COLO829 (cell line): ENCODE measurements around the gene KRTAP9-7.

ENCODE experiments used
- DNase-seq: peaks from one replicate; pipeline ENCODE4 v3.0.0; 2012; ENCODE audit warnings: low spot score

The KRTAP9-7 gene

GRCh38 chr17:41271858-41272257, 3.6 kb upstream of the KRTAP9-7 start:
- DNase-seq: no peak

- no peak for DNase-seq
Measured at GRCh38 chr17:41278176-41278955, 2.9 kb downstream of the KRTAP9-7 start.

- no peak for DNase-seq
Measured at GRCh38 chr17:41284043-41284442, 8.5 kb downstream of the KRTAP9-7 start.

DNA sequence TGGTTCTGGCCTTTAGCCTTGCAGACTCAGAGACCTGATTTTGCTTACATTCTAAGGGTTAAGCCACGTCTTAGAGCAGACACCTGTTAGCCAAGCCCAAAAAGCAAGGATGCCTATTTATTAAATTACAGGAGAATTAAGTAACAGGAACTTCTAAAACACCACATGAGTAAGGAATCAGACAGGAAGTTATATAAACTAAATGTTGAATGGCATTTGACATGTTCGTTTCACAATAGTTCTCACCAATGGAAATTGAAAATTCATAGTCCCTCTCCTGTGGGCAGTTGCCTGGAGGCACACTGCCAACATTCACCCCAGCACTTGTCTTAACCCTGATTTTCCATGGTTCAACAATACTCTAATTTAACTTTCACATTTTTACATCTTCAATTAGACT, 9.0 kb downstream of the KRTAP9-7 start:
- DNase-seq: no peak

DNA sequence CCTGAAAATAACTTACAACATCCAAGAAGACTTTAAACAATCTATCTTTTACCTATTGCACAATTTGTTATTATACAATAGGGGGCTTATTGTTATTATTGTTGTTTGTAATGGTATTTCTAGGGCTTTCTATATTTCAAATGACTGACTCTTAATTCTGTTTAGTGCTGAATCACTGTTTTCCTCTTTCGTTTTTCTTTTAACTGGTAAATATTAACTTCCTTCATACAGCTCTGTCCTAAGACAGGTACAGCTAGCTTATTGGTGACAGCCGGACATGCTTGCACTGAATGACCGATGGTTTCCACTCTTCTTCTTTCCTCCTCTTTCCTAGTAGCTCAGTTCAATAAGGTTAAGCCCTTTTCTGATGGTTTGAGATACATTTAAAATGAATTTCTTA, 11.6 kb downstream of the KRTAP9-7 start:
- no peak for DNase-seq

- DNase-seq: no peak
Measured at GRCh38 chr17:41294016-41294415, 18.5 kb downstream of the KRTAP9-7 start.

- DNase-seq: no peak
Measured at GRCh38 chr17:41296846-41297245, 21.3 kb downstream of the KRTAP9-7 start.

DNA sequence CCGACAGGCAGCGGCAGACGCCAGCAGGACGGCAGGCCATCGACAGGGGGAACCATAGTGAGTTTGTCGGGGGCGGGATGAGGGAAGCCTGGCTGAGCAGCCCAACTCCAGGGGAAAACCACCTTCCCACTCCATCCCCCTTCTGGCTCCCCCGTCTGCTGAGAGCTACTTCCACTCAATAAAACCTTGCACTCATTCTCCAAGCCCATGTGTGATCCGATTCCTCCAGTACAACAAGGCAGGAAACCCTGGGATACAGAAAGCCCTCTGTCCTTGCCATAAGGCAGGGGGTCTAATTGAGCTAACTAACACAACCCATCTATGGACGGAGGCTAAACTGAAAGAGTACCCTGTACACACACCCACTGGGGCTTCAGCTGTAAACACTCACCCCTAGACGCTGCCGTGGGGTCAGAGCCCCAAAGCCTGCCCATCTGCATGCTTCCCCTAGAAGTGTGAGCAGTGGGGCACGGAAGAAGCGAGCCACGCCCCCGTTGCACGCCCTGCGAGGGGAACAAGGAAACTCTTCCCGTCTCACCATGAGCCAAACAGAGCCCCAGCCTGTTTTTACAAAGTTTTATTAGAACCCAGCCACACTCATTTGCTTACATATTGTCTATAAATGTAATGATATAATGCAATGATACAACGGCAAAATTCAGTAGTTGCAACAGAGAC, 23.1 kb downstream of the KRTAP9-7 start:
- DNase-seq: no peak

DNA sequence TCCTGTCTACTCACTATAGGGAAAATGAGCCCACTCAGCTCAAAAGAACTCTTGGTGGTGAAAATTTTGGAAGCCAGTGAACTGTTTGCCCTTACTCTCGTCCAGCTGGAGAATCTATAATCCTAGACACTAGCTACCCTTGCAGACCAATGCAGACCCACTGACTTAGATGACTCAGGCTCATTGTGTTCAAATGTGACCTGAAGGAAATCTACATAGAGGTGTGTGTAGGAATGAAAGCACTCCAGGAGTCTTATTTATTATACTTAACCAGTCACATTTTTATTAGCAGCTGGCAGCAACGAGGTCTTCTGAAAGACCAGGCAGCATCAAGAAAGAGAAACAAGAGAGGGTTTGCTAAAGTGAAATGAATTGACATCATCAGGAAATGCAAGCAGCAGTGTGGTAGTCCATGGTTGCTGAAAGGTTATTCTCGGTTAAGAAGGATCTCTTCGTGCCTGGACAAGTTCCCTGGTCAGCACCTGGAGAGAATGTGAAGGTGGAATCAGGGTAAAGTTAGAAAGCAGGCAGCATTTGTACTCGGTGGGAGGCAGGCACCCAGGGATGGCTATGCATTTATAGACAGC, 25.8 kb downstream of the KRTAP9-7 start:
- DNase-seq: no peak

DNA sequence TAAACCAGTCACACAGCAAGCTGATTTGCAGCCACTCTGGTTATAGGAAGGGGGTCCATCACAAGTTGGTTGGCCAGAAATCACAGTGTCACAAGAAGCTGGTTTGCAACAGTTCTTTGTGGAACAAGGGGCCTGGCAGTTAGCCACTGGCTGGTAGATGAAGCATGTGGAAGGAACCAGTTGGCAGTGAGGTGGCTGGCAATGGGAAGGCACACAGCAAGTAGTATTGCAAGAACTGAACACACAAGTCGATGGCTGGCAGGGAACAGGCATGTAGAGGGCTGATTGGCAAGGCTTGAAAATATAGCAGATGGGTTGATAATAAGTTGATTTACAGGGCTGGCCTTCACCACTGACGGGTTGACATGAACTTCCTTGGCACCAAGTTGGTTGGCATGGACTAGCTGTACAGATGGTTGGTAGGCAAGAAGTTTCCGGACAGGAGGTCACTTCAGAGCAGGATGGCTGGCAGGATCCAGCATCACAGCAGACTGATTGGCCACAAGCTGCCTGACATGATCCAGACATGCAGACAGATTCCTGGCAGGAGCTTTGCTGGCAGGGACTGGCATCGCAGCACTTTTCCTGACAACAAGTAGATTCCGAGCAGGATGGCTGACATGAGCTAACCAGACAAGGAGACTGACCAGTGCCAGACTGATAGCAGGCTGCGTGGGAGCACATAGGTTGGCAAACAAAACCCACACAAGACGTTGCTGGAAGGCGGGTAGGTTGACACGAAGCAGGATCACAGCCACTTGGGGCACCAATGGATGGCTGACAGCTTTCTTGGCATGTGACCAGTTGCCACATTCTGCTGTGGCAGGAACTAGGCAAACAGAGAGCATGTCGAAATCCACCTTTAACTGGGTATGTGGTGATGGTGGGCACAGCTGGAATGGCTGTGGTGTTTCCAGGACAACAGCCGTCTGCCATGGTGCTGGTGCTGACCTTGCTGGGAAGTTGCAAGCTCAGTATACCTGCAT, 26.7 kb downstream of the KRTAP9-7 start, which contains the start of gene KRTAP29-1:
Gene KRTAP29-1, minus strand, starts transcription at position 936 of the 986 bp plus-strand sequence. Its CDS starts 0 bp downstream, at position 936.
- no peak for DNase-seq

DNA sequence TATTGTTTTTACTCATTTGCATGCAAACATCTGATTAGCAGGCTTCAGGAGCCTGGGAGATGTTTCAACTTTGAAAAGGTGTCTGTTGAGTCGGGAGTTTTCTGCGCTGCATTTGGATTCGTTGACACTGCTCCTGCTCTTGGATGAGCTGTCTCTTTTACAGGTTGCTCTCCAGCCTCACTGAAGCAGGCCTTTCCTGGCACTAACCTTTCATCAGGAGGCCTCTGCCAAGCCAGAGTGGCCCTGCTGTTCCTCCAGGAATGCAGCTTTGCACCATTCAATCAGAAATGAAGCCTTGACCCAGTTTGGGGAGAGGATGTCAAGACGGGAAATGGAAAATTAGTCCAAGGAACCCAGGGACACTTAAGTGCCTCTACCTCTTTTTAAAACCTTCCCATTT, 27.5 kb downstream of the KRTAP9-7 start:
- no peak for DNase-seq

- DNase-seq: no peak
Measured at GRCh38 chr17:41304091-41304490, 28.6 kb downstream of the KRTAP9-7 start.

GRCh38 chr17:41307647-41308046, 32.1 kb downstream of the KRTAP9-7 start:
- DNase-seq: no peak

- no peak for DNase-seq
Measured at GRCh38 chr17:41308251-41308917, 32.9 kb downstream of the KRTAP9-7 start.

DNA sequence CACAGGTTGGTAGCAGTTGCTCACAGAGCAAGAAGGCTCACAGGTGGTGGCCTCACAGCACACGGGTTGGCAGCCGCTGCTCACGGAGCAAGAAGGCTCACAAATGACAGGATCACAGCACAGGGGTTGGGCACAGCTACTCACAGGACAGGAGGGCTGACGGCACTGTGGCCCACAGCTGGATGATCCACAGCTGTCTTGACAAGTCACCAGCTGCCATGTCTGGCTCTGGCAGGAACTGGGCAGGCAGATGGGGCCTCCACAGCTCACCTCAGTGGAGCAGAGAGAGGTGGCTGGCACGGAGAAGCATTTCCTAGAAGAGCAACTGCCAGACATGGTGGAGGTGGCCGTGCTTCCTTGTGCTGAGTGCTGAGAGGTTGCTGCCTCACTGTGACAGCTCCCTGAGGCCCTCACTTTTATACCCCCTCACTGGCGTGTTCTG, 33.4 kb downstream of the KRTAP9-7 start, which contains the start of gene KRTAP16-1:
Gene KRTAP16-1, minus strand, starts transcription at position 392 of the 442 bp plus-strand sequence. Its CDS starts 56 bp downstream, at position 336.
- DNase-seq: no peak

- no peak for DNase-seq
Measured at GRCh38 chr17:41311111-41311510, 35.6 kb downstream of the KRTAP9-7 start.

DNA sequence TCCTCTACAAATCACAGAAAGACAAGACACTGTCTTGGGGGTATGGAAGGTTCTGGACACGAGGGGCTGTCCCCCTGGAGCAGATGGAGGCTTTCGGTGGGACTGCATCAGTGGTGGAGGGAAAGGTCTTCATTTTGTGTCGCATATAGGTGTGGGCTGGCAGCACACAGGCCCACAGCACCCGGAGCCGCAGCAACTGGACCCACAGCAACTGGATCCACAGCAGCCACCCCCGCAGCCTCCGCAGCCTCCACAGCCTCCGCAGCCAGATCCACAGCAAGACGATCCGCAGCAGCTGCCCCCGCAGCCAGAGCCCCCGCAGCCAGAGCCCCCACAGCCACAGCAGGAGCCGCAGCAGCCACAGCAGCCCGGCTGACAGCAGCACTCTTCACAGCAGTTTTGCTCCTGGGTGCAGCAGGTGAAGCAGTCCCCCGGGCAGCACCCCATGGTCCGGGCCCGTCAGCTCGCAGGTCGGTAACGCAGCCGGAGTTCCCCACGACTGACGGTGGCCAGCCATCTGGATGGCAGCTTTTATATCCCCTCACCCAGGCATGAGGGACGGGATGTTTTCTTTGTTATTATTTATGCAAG, 39.8 kb downstream of the KRTAP9-7 start, which contains the start of gene KRTAP17-1:
Gene KRTAP17-1, minus strand, starts transcription at position 507 of the 591 bp plus-strand sequence. Its CDS starts 60 bp downstream, at position 447.
- DNase-seq: no peak

DNA sequence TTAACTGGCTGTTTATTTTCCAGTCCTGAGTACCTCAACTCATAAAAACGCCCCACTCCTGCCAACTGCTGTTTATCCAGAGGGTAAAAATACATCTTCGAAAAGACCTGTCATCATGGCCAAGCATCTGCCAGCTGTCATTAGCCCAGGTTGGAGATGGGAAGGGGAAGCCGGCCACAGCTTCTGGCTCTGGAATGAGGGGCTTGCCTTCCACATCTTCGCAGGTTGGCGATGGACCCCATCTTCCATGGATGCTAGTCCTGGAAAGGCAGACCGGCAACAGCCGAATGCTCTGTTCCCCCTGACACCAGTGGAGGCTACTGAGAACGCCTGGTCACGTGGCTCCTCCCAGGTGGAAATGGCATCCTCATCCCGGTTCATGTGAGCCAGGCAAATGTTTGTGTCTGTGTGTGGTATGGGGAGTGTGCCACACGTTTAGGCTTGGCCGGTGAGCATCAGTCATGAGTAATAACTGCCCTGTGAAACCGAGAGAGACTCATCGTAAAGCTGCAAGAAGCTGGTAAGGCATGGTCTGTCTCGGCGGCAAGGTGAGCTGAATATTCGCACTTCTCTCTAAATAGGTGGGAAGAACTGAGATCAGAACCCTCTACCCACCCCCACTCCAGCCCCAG, 40.4 kb downstream of the KRTAP9-7 start:
- DNase-seq: no peak

- no peak for DNase-seq
Measured at GRCh38 chr17:41318231-41318630, 42.7 kb downstream of the KRTAP9-7 start.
